Measurements from ENCODE around the gene GPA33.

DNA sequence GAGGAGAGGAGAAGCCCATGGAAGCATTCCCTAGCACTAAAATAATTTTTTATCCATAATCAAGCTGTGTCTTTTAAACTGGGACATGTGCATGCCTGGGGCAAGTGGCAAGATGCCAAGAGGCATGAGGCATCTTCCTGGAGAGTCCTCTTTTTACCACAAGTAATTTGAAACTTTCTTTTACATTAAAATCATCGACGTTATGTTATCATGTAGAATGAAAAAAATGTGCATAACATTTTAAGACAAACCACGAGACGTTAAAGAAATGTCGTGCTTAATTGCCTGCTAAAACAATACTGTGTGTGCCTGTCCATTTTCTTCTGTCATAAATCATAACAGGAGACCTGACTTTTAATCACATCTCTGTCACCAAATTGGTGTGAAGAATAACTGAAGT is 5.2 kb upstream of the GPA33 start:
- TF ChIP-seq, protein P1, sequence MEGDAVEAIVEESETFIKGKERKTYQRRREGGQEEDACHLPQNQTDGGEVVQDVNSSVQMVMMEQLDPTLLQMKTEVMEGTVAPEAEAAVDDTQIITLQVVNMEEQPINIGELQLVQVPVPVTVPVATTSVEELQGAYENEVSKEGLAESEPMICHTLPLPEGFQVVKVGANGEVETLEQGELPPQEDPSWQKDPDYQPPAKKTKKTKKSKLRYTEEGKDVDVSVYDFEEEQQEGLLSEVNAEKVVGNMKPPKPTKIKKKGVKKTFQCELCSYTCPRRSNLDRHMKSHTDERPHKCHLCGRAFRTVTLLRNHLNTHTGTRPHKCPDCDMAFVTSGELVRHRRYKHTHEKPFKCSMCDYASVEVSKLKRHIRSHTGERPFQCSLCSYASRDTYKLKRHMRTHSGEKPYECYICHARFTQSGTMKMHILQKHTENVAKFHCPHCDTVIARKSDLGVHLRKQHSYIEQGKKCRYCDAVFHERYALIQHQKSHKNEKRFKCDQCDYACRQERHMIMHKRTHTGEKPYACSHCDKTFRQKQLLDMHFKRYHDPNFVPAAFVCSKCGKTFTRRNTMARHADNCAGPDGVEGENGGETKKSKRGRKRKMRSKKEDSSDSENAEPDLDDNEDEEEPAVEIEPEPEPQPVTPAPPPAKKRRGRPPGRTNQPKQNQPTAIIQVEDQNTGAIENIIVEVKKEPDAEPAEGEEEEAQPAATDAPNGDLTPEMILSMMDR (IDR thresholded peaks at IDR 0.05; ENCODE audit: poor library complexity), result no peak
- no peak for TF ChIP-seq EZH2 (IDR thresholded peaks at IDR 0.05; ENCODE audit: borderline replicate concordance)
- TF ChIP-seq EZH2phosphoT487 (IDR thresholded peaks at IDR 0.05; ENCODE audit: low read depth, severe bottlenecking, unreplicated experiment), result no peak
